ENCODE data around the gene YARS2.
"Not testable (repeated sequence)": the region's sequence is repeated elsewhere in the genome, so short reads cannot be mapped to it uniquely, and the experiment has no call there.

The YARS2 gene

GRCh38 chr12:32742133-32742532, 13.6 kb downstream of the YARS2 start:
- DNase-seq = no peak

- no peak for DNase-seq
Measured at GRCh38 chr12:32739279-32739678, 16.4 kb downstream of the YARS2 start.

- DNase-seq = no peak
Measured at GRCh38 chr12:32737715-32738114, 18.0 kb downstream of the YARS2 start.

DNA sequence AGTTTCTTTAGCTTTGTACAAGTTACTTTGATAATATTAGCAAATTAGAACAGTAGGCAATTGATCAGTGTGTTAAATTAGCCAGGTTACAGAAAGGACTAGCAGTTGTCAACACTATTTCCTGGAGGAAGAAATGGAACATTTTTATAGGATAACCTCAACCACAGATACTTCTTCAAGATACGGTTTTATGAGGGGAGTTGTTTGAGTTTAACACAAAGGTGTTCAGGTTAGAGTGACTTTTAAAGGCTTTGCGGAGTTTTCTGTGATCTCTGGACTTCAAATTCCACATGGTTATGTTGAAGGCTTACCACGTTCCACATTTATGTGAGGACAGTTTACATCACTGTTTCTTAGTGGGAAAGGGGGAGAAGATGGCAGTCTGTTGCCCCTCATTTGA, 19.3 kb downstream of the YARS2 start:
- DNase-seq = no peak

- DNase-seq = no peak
Measured at GRCh38 chr12:32734952-32735351, 20.7 kb downstream of the YARS2 start.

DNA sequence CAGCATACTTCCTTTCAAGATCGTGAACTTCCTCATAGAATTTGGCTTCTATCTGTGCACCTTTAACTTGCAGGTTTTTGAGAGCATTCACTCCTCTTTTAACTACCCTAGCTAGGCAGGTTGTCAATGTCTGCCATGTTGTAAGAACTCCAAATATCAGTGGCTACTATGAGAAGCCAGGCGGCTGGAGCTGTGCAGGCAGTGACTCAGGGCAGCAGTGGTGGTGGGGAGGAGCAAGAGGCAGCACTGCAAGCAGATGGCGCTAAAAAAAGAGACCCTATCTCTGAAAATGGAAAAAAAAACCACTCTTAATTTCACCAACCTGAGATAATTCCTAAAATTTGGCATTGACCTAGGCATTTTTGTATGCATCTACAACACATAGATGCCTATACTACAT, 28.5 kb downstream of the YARS2 start:
- no peak for DNase-seq

DNA sequence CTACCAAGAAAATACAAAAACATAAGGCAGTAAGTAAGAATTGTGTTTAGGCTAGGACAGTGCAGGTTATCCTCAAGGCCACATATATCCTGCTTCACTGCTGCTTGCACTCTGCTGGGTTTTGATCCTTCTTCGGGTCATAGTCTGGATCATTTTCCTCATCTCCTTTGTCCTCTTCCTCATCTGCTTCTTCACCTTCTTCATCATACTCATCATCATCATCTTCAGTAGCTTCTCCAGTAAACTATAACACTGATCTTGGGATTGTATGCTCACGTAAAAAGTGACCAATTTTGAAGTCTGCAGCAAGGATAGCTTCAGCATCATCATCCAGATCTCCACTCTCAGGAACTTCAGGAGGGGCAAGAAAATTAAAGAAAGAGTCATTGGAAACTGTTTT, 29.4 kb downstream of the YARS2 start:
- no peak for DNase-seq

DNA sequence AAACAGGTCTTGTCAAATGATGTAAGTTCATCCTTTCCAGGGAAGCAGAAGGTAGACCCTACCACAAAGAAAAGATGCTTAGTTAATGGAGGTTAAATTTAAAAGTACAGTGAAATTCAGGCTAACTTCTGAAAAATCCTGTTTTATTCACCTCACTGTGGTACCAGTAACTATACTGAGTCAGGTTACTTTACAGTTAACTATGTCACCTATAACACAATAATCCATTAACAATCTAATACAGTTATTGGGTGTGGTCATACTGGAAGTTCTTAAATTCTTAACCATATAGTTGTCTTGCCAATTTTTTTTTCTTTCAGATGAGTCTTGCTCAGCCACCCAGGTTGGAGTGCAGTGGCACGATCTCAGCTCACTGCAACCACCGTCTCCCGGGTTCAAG, 30.4 kb downstream of the YARS2 start:
- DNase-seq = not testable (repeated sequence)

DNA sequence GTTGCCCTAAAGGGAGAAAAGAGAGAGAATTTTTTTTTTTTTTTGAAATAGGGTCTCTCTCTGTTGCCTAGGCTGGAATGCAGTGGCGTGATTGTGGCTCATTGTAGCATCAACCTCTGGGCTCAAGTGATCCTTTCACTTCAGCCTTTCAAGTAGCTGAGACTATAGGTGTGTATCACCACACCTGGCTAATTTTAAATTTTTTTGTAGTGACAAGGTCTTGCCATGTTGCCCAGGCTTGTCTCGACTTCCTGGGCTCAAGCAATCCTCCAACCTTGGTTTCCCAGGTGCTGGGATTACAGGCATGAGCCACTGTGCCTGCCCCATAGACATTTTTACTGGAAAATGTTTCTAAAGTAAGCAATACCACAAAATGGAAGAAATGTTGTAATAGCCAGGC, 36.8 kb downstream of the YARS2 start:
- DNase-seq = no peak

GRCh38 chr12:32714772-32715171, 40.9 kb downstream of the YARS2 start:
- DNase-seq = no peak

- no peak for DNase-seq
Measured at GRCh38 chr12:32708926-32709325, 46.8 kb downstream of the YARS2 start.

DNA sequence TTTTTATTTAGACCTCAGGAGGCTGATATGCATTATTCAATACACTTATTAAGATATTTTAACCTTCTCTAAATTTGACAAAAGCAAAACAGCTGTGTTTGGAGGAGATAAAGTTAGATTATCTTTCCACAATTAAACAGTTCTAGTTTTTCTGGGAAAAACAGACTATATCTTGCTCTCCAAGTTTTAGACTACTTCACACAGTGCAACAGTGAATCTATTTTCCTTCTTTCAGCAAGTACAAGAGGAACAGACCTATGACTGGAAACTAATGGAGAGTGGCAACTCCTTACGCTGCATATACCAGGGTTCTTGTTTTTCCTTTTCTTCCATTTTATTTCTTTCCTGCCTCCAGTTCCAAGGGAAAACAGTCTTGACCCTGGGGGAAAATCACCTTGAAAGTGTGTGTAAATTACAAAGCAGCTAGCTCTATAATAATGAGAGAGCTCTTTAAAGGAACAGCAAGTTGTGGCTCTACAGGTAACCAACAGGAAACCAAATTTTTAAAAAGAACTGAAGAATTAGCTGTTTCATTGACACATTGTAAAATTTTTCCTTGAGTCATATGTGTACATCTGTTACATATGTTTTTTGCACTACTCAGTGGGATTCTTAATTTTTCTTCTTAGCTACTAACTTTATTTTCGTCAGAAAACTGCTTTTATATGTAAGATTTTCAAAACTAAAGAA, 49.2 kb downstream of the YARS2 start:
- no peak for DNase-seq

DNA sequence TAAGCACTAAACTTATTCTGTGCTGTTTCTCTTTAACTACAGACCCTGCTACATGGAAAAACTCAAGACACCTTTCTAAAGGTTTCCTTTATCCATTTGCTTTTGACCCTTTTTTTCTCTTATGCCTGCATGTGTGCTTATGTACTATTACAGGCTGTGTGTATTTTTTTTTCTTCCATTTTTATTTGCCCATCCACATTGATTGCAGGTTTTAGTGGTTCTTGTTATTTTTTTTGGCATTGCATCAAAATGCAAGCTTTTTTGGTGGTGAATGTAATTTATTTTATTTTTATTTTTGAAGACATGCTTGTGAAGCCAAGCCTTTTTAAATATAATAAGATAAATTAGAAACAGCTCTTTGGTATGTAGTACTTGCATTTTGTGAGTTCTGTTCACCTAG, 49.9 kb downstream of the YARS2 start:
- no peak for DNase-seq

DNA sequence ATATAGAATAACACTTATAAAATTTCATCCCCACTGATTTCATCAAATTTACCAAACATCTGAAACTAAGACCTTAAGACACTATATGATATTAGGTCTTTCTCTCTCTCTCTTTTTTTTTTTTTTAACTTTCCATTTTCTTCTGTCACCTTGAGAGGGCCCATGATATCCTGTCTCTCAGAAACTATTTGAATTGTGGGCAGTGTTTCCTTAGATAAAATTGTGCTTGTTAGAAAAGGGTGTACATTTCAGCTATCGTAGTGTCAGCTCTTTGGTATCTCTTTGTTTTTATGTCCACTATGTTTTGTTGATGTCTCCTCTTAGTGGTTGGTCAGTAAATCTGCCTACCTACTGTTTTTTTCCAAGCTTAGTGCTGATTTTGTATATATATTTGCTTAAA, 52.8 kb downstream of the YARS2 start:
- DNase-seq = no peak

DNA sequence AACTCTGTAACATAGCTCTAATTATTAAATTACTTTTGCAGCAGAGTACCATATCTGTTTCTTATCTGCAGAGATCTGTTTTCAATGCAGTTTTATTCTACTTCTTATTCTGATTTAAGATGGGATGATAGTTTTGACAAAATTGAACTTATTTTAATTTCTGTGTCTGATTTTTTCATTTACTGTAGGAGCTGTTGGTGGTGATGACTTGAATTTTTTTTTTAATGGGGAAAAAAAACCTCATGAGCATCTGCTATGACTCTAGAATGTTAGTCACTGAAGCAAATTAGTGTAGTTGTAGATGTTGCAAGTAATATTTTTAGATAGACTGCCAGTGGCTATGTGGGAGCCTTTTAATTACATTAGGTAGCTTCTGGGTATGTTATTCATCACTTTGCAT, 53.2 kb downstream of the YARS2 start:
- DNase-seq = no peak

GRCh38 chr12:32699437-32699836, 56.3 kb downstream of the YARS2 start:
- DNase-seq = not testable (repeated sequence)

DNA sequence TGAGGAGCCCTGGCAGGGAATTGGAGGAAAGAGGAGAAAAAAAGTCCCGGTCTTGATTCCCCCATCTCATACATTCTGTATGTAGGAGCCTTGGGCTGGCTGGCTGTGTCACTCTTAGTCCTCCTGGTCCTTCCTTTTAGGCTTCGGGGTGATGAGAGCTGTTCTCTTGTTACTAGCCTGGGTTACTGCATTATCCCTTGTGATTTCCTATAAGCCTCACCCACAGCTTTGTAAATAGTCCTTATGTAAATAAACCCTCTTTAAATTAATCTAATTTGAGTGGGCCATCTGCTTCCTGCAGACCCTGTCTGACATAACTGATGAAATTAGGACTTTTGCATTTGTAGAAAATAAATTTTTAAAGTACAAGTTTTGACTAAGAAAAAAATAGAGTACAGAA, 57.4 kb downstream of the YARS2 start:
- DNase-seq = no peak

GRCh38 chr12:32697445-32697844, 58.3 kb downstream of the YARS2 start:
- DNase-seq = no peak

Data from NCI-H187 treated with DMSO at 0.1 percent for 48 hours (cell line).